HG02571 (cell line): ENCODE measurements around the gene MFSD2A.
"Not testable (repeated sequence)": the region's sequence is repeated elsewhere in the genome, so short reads cannot be mapped to it uniquely, and the experiment has no call there.

Experiments
- ATAC-seq: cut with Tn5 transposase; IDR thresholded peaks from one replicate; pipeline ENCODE4 v1.9.1; 2021; ENCODE audit warnings: mild to moderate bottlenecking, moderate library complexity; ENCODE audit not compliant: unreplicated experiment

MFSD2A gene

GRCh38 chr1:39954870-39955546 lies at the start of gene MFSD2A:
TSS of gene MFSD2A (plus strand) at chr1:39955145. CDS start at chr1:39955293, 148 bp downstream.
- ATAC-seq = peak; percentile 76

GRCh38 chr1:39905172-39905571 lies 49.8 kb upstream of the MFSD2A start:
- no peak for ATAC-seq

GRCh38 chr1:39907528-39908453 lies 47.2 kb upstream of the MFSD2A start:
- no peak for ATAC-seq

GRCh38 chr1:39908534-39908933 lies 46.4 kb upstream of the MFSD2A start:
- ATAC-seq = no peak

GRCh38 chr1:39910263-39910662 lies 44.7 kb upstream of the MFSD2A start:
- no peak for ATAC-seq

GRCh38 chr1:39913136-39913535 lies 41.8 kb upstream of the MFSD2A start:
- ATAC-seq = not testable (repeated sequence)

GRCh38 chr1:39915499-39916129 lies 39.3 kb upstream of the MFSD2A start:
- no peak for ATAC-seq

- no peak for ATAC-seq
Measured at GRCh38 chr1:39917825-39918224, 37.1 kb upstream of the MFSD2A start.

- peak; percentile 65 for ATAC-seq
Measured at GRCh38 chr1:39919545-39919944, 35.4 kb upstream of the MFSD2A start.

GRCh38 chr1:39922251-39922688 lies 32.7 kb upstream of the MFSD2A start:
- ATAC-seq = no peak

- ATAC-seq = no peak
Measured at GRCh38 chr1:39925721-39926342, 29.1 kb upstream of the MFSD2A start.

GRCh38 chr1:39926343-39926793 lies 28.6 kb upstream of the MFSD2A start:
- no peak for ATAC-seq

GRCh38 chr1:39926820-39927219 lies 28.1 kb upstream of the MFSD2A start:
- no peak for ATAC-seq

GRCh38 chr1:39927538-39927937 lies 27.4 kb upstream of the MFSD2A start:
- no peak for ATAC-seq

- ATAC-seq = no peak
Measured at GRCh38 chr1:39928809-39929587, 25.9 kb upstream of the MFSD2A start.

- no peak for ATAC-seq
Measured at GRCh38 chr1:39933956-39934941, 20.7 kb upstream of the MFSD2A start.

- ATAC-seq = no peak
Measured at GRCh38 chr1:39936724-39937491, 18.0 kb upstream of the MFSD2A start.

GRCh38 chr1:39938856-39939255 lies 16.1 kb upstream of the MFSD2A start:
- no peak for ATAC-seq
